HEK293T (cell line): ENCODE results near the gene BORCS5.
"Not testable (repeated sequence)": the region's sequence is repeated elsewhere in the genome, so short reads cannot be mapped to it uniquely, and the experiment has no call there.

Source experiments
- CTCF ChIA-PET: fragments of 350-600 bp; formaldehyde crosslinking; extraction: SDS; loops from one replicate; lab custom pipeline; 2021; ENCODE audit warnings: antibody characterized with exemption, inconsistent platforms; lab: Yijun Ruan, JAX
- POLR2A ChIA-PET: fragments of 350-600 bp; formaldehyde crosslinking; extraction: SDS; loops from one replicate; lab custom pipeline; 2020; ENCODE audit warnings: antibody characterized with exemption, inconsistent platforms; lab: Yijun Ruan, JAX
- DNase-seq: peaks from one replicate; pipeline ENCODE4 v3.0.0; 2012; ENCODE audit warnings: mixed read lengths; ENCODE audit errors: extremely low spot score
- ARNT ChIP-seq: fragments of 450-650 bp; IDR thresholded peaks from 2 replicates; pipeline ENCODE4 v1.6.1; 2017; ENCODE audit warnings: mild to moderate bottlenecking
- BHLHE40 ChIP-seq: fragments of 450-650 bp; IDR thresholded peaks from 2 replicates; pipeline ENCODE4 v1.6.1; 2016; ENCODE audit warnings: mild to moderate bottlenecking, moderate library complexity, borderline replicate concordance
- CTBP1 ChIP-seq: fragments of 450-650 bp; IDR thresholded peaks from 2 replicates; pipeline ENCODE4 v1.6.1; 2016; ENCODE audit warnings: borderline replicate concordance
- ELF4 ChIP-seq: fragments of 450-650 bp; IDR thresholded peaks from 2 replicates; pipeline ENCODE4 v1.6.1; 2017; ENCODE audit warnings: antibody characterized with exemption
- FOXA1 ChIP-seq: fragments of 450-650 bp; IDR thresholded peaks from 2 replicates; pipeline ENCODE4 v1.6.1; 2016; ENCODE audit warnings: mild to moderate bottlenecking
- FOXK2 ChIP-seq: fragments of 450-650 bp; IDR thresholded peaks from 2 replicates; pipeline ENCODE4 v1.6.1; 2016; ENCODE audit warnings: mild to moderate bottlenecking
- FOXM1 ChIP-seq: fragments of 450-650 bp; IDR thresholded peaks from 2 replicates; pipeline ENCODE4 v1.6.1; 2017; ENCODE audit warnings: mild to moderate bottlenecking, borderline replicate concordance
- HDGF ChIP-seq: fragments of 450-650 bp; IDR thresholded peaks from 2 replicates; pipeline ENCODE4 v1.6.1; 2017; ENCODE audit warnings: antibody characterized with exemption, borderline replicate concordance
- L3MBTL2 ChIP-seq: fragments of 450-650 bp; conservative IDR thresholded peaks from 2 replicates; pipeline ENCODE4 v1.6.1; 2016; ENCODE audit warnings: mild to moderate bottlenecking
- LEF1 ChIP-seq: fragments of 450-650 bp; IDR thresholded peaks from 2 replicates; pipeline ENCODE4 v1.6.1; 2017; ENCODE audit warnings: mild to moderate bottlenecking, borderline replicate concordance
- NFRKB ChIP-seq: fragments of 450-650 bp; IDR thresholded peaks from 2 replicates; pipeline ENCODE4 v1.6.1; 2016; ENCODE audit warnings: mild to moderate bottlenecking, moderate library complexity
- PKNOX1 ChIP-seq: fragments of 450-650 bp; IDR thresholded peaks from 2 replicates; pipeline ENCODE4 v1.6.1; 2016
- SP1 ChIP-seq: fragments of 450-650 bp; IDR thresholded peaks from 2 replicates; pipeline ENCODE4 v1.6.1; 2017
- SUZ12 ChIP-seq: fragments of 450-650 bp; IDR thresholded peaks from 2 replicates; pipeline ENCODE4 v1.6.1; 2016; ENCODE audit warnings: mild to moderate bottlenecking
- TARDBP ChIP-seq: fragments of 450-650 bp; IDR thresholded peaks from 2 replicates; pipeline ENCODE4 v1.6.1; 2016
- ZNF384 ChIP-seq: fragments of 450-650 bp; IDR thresholded peaks from 2 replicates; pipeline ENCODE4 v1.6.1; 2016

Gene BORCS5

GRCh38 chr12:12336049-12336411, 20.8 kb upstream of the BORCS5 start:
- TF ChIP-seq LEF1 (no peak), NFRKB (no peak), SP1 (no peak), HDGF (no peak), FOXK2 (no peak), L3MBTL2 (no peak), ARNT (no peak), PKNOX1 (no peak), ELF4 (no peak), SUZ12 (no peak), FOXA1 (no peak), FOXM1 (no peak), BHLHE40 (no peak), ZNF384 (no peak)
- DNase-seq, result no peak
- ChIA-PET CTCF (interaction anchor here (0.5 to 1.3 kb wide), 2 partner anchors 14 to 23 kb away, joined by 3 read pairs; partner anchors contain the start of gene MANSC1), POLR2A (no interaction called here)

GRCh38 chr12:12336511-12336910, 20.4 kb upstream of the BORCS5 start:
- CTCF ChIA-PET, result interaction anchor here (0.5 to 1.3 kb wide), 2 partner anchors 13 to 22 kb away, joined by 3 read pairs; partner anchors contain the start of gene MANSC1
- no peak for TF ChIP-seq TARDBP
- no peak for TF ChIP-seq L3MBTL2
- TF ChIP-seq PKNOX1, result no peak
- TF ChIP-seq FOXM1, result no peak
- no peak for TF ChIP-seq FOXK2
- no peak for TF ChIP-seq HDGF
- TF ChIP-seq BHLHE40, result no peak
- no peak for TF ChIP-seq CTBP1
- no peak for TF ChIP-seq SUZ12
- no peak for TF ChIP-seq SP1
- no peak for TF ChIP-seq ELF4
- TF ChIP-seq ZNF384, result no peak
- no peak for TF ChIP-seq NFRKB
- no peak for TF ChIP-seq LEF1
- no peak for TF ChIP-seq FOXA1
- TF ChIP-seq ARNT, result no peak
- POLR2A ChIA-PET, result no interaction called here
- DNase-seq, result no peak

- ChIA-PET CTCF (interaction anchor here (0.8 kb wide), 1 partner anchor 10 kb away, joined by 3 read pairs; no protein-coding TSS in a partner anchor), POLR2A (no interaction called here)
- DNase-seq, result no peak
- TF ChIP-seq SP1 (no peak), CTBP1 (no peak), ELF4 (no peak), NFRKB (no peak), ARNT (no peak), FOXA1 (no peak), FOXM1 (no peak), SUZ12 (no peak)
These were observed 18.2 kb upstream of the BORCS5 start for GRCh38 chr12:12338527-12339168.

- POLR2A ChIA-PET, result interaction anchor here (0.7 to 1.7 kb wide), 8 partner anchors 8 to 376 kb away, joined by 3 to 9 read pairs (median 4); partner anchors contain the start of gene LRP6
- CTCF ChIA-PET, result interaction anchor here (0.6 to 1.6 kb wide), 10 partner anchors 11 to 393 kb away, joined by 3 to 5 read pairs (median 3); no protein-coding TSS in a partner anchor
- DNase-seq, result peak; percentile 61
- TF ChIP-seq SUZ12 (no peak), L3MBTL2 (peak; percentile 90)
These were observed 6.9 kb upstream of the BORCS5 start, which contains the start of gene MANSC1 for GRCh38 chr12:12349711-12350665. Gene MANSC1, minus strand, starts transcription at chr12:12350242. Its CDS starts 6,928 bp downstream, at chr12:12343314.

GRCh38 chr12:12350868-12351463, 5.9 kb upstream of the BORCS5 start:
- DNase-seq, result no peak
- POLR2A ChIA-PET, result no interaction called here
- TF ChIP-seq FOXA1 (no peak), NFRKB (no peak), PKNOX1 (no peak), SUZ12 (no peak), SP1 (no peak), LEF1 (no peak)
- CTCF ChIA-PET, result interaction anchor here (1.6 kb wide), 1 partner anchor 31 kb away, joined by 5 read pairs; no protein-coding TSS in a partner anchor

GRCh38 chr12:12351468-12352185, 5.3 kb upstream of the BORCS5 start:
- CTCF ChIA-PET, result interaction anchor here (0.8 kb wide), 1 partner anchor 386 kb away, joined by 4 read pairs; no protein-coding TSS in a partner anchor
- POLR2A ChIA-PET, DNase-seq: not testable (repeated sequence)
